Right atrium auricular region (tissue), 2 donors: ENCODE results near the gene CD180. TPM values are rescaled to one million over a fixed set of nuclear protein-coding genes. Genes with fewer than 3 reads are reported as not detected.

Experiments used
- DNase-seq: peaks from one replicate; pipeline ENCODE4 v3.0.0-alpha.2; 2019; ENCODE audit warnings: low spot score
- H3K27ac ChIP-seq, 2 donors: fragments of 200-600 bp; sonication (generic); 1 replicate in 1 of 2; 2 replicates in 1 of 2; pipeline ENCODE4 v1.5.1; 2016 to 2019
- H3K27me3 ChIP-seq, 2 donors: fragments of 200-600 bp; sonication (generic); one replicate each; pipeline versions ENCODE4 v1.5.1 to v1.6.0; 2017 to 2019
- H3K36me3 ChIP-seq: fragments of 200-600 bp; sonication (generic); one replicate; pipeline ENCODE4 v1.5.1; 2016
- H3K4me1 ChIP-seq, 2 donors: fragments of 200-600 bp; sonication (generic); one replicate each; pipeline versions ENCODE4 v1.5.1 to v1.6.0; 2017 to 2019
- H3K4me3 ChIP-seq, 2 donors: fragments of 200-600 bp; sonication (generic); 1 replicate in 1 of 2; 2 replicates in 1 of 2; pipeline ENCODE4 v1.5.1; 2017 to 2019; ENCODE audit warnings: mild to moderate bottlenecking in 1 of 2, moderate library complexity in 1 of 2
- H3K9me3 ChIP-seq, 2 donors: fragments of 200-600 bp; sonication (generic); one replicate each; pipeline ENCODE4 v1.5.1; 2019
- CTCF ChIP-seq, 2 donors: fragments of 200-600 bp; sonication (generic); IDR thresholded peaks; one replicate each; pipeline ENCODE4 v1.5.1; 2019; ENCODE audit warnings: antibody characterized with exemption in 2 of 2
- total RNA-seq, 2 donors: library from RNA; depleted of rRNA; stranded (reverse); fragments of >200 nt; gene quantifications; one replicate each; pipeline ENCODE4 v1.1.0, GENCODE V29; 2016

Gene CD180
- total RNA-seq, 2 donors from 2014 or later: 0.26 to 1.2 TPM

GRCh38 chr5:67241326-67241725 lies 44.7 kb upstream of the CD180 start:
- Histone ChIP-seq H3K27ac (no peak overlapping the region), H3K4me3 (no peak overlapping the region), H3K9me3 (no peaks in the 10 kb centered on the region), H3K27me3 (no peaks in the 10 kb centered on the region), H3K4me1 (peaks cover 0 to 11% of the 10 kb centered on the region in 2 donors), H3K36me3 (no peaks in the 10 kb centered on the region)
- DNase-seq: no peak
- TF ChIP-seq CTCF (IDR thresholded peaks at IDR 0.05): no peak

DNA sequence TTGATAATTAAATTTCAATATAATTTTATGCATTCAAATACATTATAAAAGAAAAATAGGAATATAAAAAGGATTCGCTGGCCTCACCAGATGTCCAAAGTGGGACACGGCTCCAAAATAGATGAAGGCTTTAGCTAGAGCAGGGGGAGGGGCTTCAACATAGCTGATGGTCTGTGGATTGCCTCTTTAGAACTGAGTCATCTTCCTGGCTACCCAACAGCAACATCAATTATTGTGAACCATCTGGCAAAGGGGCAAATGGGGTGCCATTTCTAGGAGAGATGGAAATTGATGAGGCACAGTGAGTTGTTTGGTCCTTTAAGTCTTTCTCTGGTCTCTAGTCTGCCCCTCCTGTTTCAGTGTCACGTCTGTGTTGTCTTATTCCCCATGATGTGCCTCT lies 44.2 kb upstream of the CD180 start:
- Histone ChIP-seq H3K9me3 (no peaks in the 10 kb centered on the region), H3K36me3 (no peaks in the 10 kb centered on the region), H3K4me3 (no peak overlapping the region), H3K4me1 (peaks cover 0 to 6% of the 10 kb centered on the region in 2 donors), H3K27ac (no peak overlapping the region), H3K27me3 (no peaks in the 10 kb centered on the region)
- no peak for TF ChIP-seq CTCF (IDR thresholded peaks at IDR 0.05)
- no peak for DNase-seq

- no peak overlapping the region for H3K4me3 ChIP-seq
- H3K9me3 ChIP-seq: no peaks in the 10 kb centered on the region
- peaks cover 0 to 6% of the 10 kb centered on the region in 2 donors for H3K4me1 ChIP-seq
- no peak for DNase-seq
- TF ChIP-seq CTCF (IDR thresholded peaks at IDR 0.05): no peak
- no peak overlapping the region for H3K27ac ChIP-seq
- no peaks in the 10 kb centered on the region for H3K27me3 ChIP-seq
- H3K36me3 ChIP-seq: no peaks in the 10 kb centered on the region
Observed at GRCh38 chr5:67240065-67240464, 43.5 kb upstream of the CD180 start.

DNA sequence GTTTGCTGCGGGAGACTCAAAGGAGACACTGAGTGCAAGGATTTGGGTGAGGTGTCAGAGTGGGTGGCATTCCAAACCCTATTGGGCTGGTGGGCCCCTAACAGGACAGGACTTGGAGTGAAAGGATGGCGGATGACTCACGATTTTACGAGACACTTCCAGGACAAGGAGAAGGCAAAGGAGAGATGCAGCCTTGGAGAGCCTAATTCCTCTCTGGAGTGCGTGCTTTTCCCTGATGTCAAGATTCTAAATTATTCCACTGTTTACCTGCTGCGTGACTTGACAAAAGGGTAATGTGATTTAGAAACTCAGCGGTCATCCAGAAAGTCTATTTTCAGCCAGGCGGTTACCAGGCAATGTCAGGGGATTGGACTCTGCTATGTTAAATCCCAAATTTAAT lies 41.6 kb upstream of the CD180 start:
- no peak overlapping the region for H3K4me3 ChIP-seq
- no peaks in the 10 kb centered on the region for H3K27me3 ChIP-seq
- H3K36me3 ChIP-seq: no peaks in the 10 kb centered on the region
- TF ChIP-seq CTCF (IDR thresholded peaks at IDR 0.05): no peak
- no peak overlapping the region for H3K27ac ChIP-seq
- H3K9me3 ChIP-seq: no peaks in the 10 kb centered on the region
- peaks cover 0 to 14% of the 10 kb centered on the region in 2 donors for H3K4me1 ChIP-seq
- no peak for DNase-seq

GRCh38 chr5:67235399-67236110 lies 39.0 kb upstream of the CD180 start:
- H3K27me3 ChIP-seq: no peaks in the 10 kb centered on the region
- H3K4me1 ChIP-seq: peaks cover 0 to 14% of the 10 kb centered on the region in 2 donors
- TF ChIP-seq CTCF (IDR thresholded peaks at IDR 0.05): no peak
- H3K36me3 ChIP-seq: no peaks in the 10 kb centered on the region
- H3K4me3 ChIP-seq: no peak overlapping the region
- DNase-seq: no peak
- no peak overlapping the region for H3K27ac ChIP-seq
- no peaks in the 10 kb centered on the region for H3K9me3 ChIP-seq
